Kidney (tissue), 14 donors: ENCODE data around the gene HTR2A. TPM values are rescaled to one million over a fixed set of nuclear protein-coding genes. Genes with fewer than 3 reads are reported as not detected.

Experiments used
- DNase-seq, 5 donors: peaks; one replicate each; pipeline ENCODE4 v3.0.0-alpha.2; 2013 to 2020
- FAIRE-seq: peaks from 2 replicates; lab custom pipeline; 2012; peaks lifted over from hg19 to GRCh38; lab: Jason Lieb, UNC
- H3K27ac ChIP-seq, 2 donors: one replicate each; pipeline ENCODE4 v1.7.0; 2013; ENCODE audit warnings: low read depth in 2 of 2, low read length in 2 of 2, inconsistent platforms in 1 of 2
- H3K27me3 ChIP-seq: one replicate; pipeline ENCODE4 v1.7.1; 2013; ENCODE audit warnings: low read length, inconsistent platforms; ENCODE audit not compliant: control insufficient read depth, insufficient read depth
- H3K36me3 ChIP-seq, 3 donors: one replicate each; pipeline versions ENCODE4 v1.7.0 to v1.7.1; 2013; ENCODE audit warnings: low read length in 3 of 3, control low read depth in 1 of 3, inconsistent platforms in 1 of 3; ENCODE audit not compliant: insufficient read depth in 3 of 3, control insufficient read depth in 2 of 3
- H3K4me1 ChIP-seq, 3 donors: one replicate each; pipeline versions ENCODE4 v1.7.0 to v1.7.1; 2013; ENCODE audit warnings: low read length in 3 of 3, inconsistent platforms in 1 of 3, low read depth in 1 of 3; ENCODE audit not compliant: control insufficient read depth in 2 of 3, insufficient read depth in 2 of 3
- H3K4me3 ChIP-seq, 3 donors: one replicate each; pipeline versions ENCODE4 v1.7.0 to v1.8.1; 2013; ENCODE audit warnings: low read length in 3 of 3, control low read depth in 1 of 3, inconsistent platforms in 1 of 3
- H3K9ac ChIP-seq, 3 donors: one replicate each; pipeline versions ENCODE4 v1.7.0 to v1.7.1; 2013; ENCODE audit warnings: low read length in 3 of 3, control low read depth in 1 of 3, inconsistent platforms in 1 of 3
- H3K9me3 ChIP-seq, 3 donors: one replicate each; pipeline versions ENCODE4 v1.7.0 to v1.7.1; 2013; ENCODE audit warnings: low read length in 3 of 3, control low read depth in 1 of 3, inconsistent platforms in 1 of 3; ENCODE audit not compliant: control insufficient read depth in 2 of 3, insufficient read depth in 1 of 3
- CTCF ChIP-seq: IDR thresholded peaks from 3 replicates; pipeline ENCODE4 v1.5.1; 2012; ENCODE audit warnings: mild to moderate bottlenecking, moderate library complexity, borderline replicate concordance; ENCODE audit not compliant: insufficient read depth; ENCODE audit errors: extremely low read depth
- intact Hi-C: fragments of 100-400 bp; cut with DNase I; formaldehyde crosslinking; loops from one replicate; pipeline ENCODE4 v1.11.1; 2022
- polyA plus RNA-seq: library from polyadenylated mRNA; stranded (reverse); fragments of 350-450 nt; fragmentation: Illumina TruSeq; extraction: RNeasy Lipid Tissue Mini Kit (QIAGEN cat#74804); gene quantifications from one replicate; pipeline ENCODE4 v1.2.3, GENCODE V29; 2014; ENCODE audit warnings: low read depth, low replicate concordance; ENCODE audit not compliant: insufficient read depth
- total RNA-seq: library from RNA; stranded (reverse); fragmentation: NEBNext Ultra II Directional; extraction: Animal tissue kit (Norgen Biotek cat#: 25700); gene quantifications from one replicate; pipeline ENCODE4 v1.2.1, GENCODE V29; 2021
- donor health status: control.
- donor health status: control.
- donor health status: control.
- donor health status: control.
- donor health status: control.
- donor health status: DM: yes; HTN: yes; CAD: no.
- donor health status: Normal renal cell carcinoma (clear cell type).

Gene HTR2A
- total and polyA plus RNA-seq, 2 donors from 2014 or later = 1.0 TPM; not detected in 1

- Histone ChIP-seq H3K27ac (no peak overlapping the region), H3K9ac (no peak overlapping the region), H3K9me3 (no peaks in the 10 kb centered on the region), H3K27me3 (no peaks in the 10 kb centered on the region), H3K4me3 (no peak overlapping the region), H3K36me3 (no peaks in the 10 kb centered on the region), H3K4me1 (no peaks in the 10 kb centered on the region)
- FAIRE-seq (no peak), DNase-seq (no peak)
- intact Hi-C loops = no loop called here
- TF ChIP-seq CTCF = no peak
These were observed 93.3 kb downstream of the HTR2A start for GRCh38 chr13:46803586-46803985.

- no peak overlapping the region for H3K4me3 ChIP-seq
- DNase-seq (no peak), FAIRE-seq (no peak)
- H3K4me1 ChIP-seq = peaks cover 0 to 7% (median 3%) of the 10 kb centered on the region in 3 donors
- TF ChIP-seq CTCF = no peak
- H3K9me3 ChIP-seq = no peaks in the 10 kb centered on the region
- no peak overlapping the region for H3K9ac ChIP-seq
- no peak overlapping the region for H3K27ac ChIP-seq
- no peaks in the 10 kb centered on the region for H3K36me3 ChIP-seq
- no peaks in the 10 kb centered on the region for H3K27me3 ChIP-seq
- intact Hi-C loops = no loop called here
These were observed 95.0 kb downstream of the HTR2A start for GRCh38 chr13:46801858-46802257.

GRCh38 chr13:46799139-46799538 lies 97.7 kb downstream of the HTR2A start:
- H3K36me3 ChIP-seq = no peaks in the 10 kb centered on the region
- intact Hi-C loops = no loop called here
- no peak overlapping the region for H3K9ac ChIP-seq
- no peak for TF ChIP-seq CTCF
- FAIRE-seq = no peak
- no peaks in the 10 kb centered on the region for H3K27me3 ChIP-seq
- no peak overlapping the region for H3K4me3 ChIP-seq
- H3K27ac ChIP-seq = no peak overlapping the region
- no peak for DNase-seq
- H3K9me3 ChIP-seq = no peaks in the 10 kb centered on the region
- H3K4me1 ChIP-seq = peaks cover 0 to 14% (median 7%) of the 10 kb centered on the region in 3 donors
